HepG2 (cell line): Measurements from ENCODE around the gene ANKRD44.

Source experiments
- EZH2 ChIP-seq: conservative IDR thresholded peaks from 2 replicates; pipeline ENCODE4 v1.6.1; 2012; ENCODE audit warnings: mild to moderate bottlenecking, low read depth, low read length, moderate library complexity
- MAFF ChIP-seq: IDR thresholded peaks from 2 replicates; pipeline ENCODE4 v1.6.1; 2011; ENCODE audit warnings: low read depth, low read length, improper control_type of control experiment
- MAX ChIP-seq: IDR thresholded peaks from 2 replicates; pipeline ENCODE4 v1.6.1; 2012; ENCODE audit warnings: inconsistent platforms
- PCBP1 ChIP-seq: fragments of 200-400 bp; formaldehyde crosslinking; IDR thresholded peaks from 2 replicates; pipeline ENCODE4 v1.6.1; 2017; ENCODE audit warnings: mild to moderate bottlenecking, low read depth, low read length, borderline replicate concordance
- PREB ChIP-seq: sonication (generic); formaldehyde crosslinking; IDR thresholded peaks from 2 replicates; pipeline ENCODE4 v1.4.0; 2020; ENCODE audit warnings: missing genetic modification reagents
- REST ChIP-seq, 2 experiments: IDR thresholded peaks; 2 replicates each; pipeline ENCODE4 v1.6.1; 2011 to 2012; ENCODE audit warnings: low read length in 2 of 2, borderline replicate concordance in 1 of 2, low read depth in 1 of 2, mild to moderate bottlenecking in 1 of 2, moderate library complexity in 1 of 2
- ZNF652 ChIP-seq: IDR thresholded peaks from 2 replicates; pipeline ENCODE4 v1.6.1; 2016; ENCODE audit warnings: low read depth, borderline replicate concordance
- TF ChIP-seq, protein P1 (sequence below): sonication (generic); formaldehyde crosslinking; IDR thresholded peaks from 2 replicates; pipeline ENCODE4 v1.5.0; 2020; ENCODE audit warnings: mild to moderate bottlenecking, missing genetic modification reagents, moderate library complexity

DNA sequence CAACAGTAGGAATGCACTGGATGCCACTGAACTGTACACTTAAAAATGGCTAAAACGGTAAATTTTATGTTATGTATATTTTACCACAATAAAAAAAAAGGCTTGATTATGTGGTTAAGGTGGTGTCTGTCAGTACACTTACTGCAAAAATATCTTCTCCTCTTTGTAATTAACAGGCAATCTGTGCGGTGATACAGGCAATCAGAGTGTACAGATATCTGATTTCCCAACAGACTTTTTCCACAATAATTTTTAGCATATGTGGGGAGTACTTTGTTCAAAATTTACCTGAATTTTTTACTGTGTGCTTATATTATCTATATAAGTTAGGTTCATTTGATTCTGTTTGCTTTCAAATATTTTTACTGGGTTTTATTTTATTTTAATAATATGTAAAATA is 209.1 kb downstream of the ANKRD44 start:
- TF ChIP-seq ZNF652 (CRISPR knock-in tag) (no peak), PREB (CRISPR knock-in tag) (no peak), PCBP1 (no peak), REST (IDR thresholded peaks at IDR 0.05; ENCODE audit: borderline replicate concordance in 1 of 2, low read depth in 1 of 2, low read length in 2 of 2) (no peak), MAX (no peak), MAFF (no peak), EZH2 (no peak)
- TF ChIP-seq, protein P1, sequence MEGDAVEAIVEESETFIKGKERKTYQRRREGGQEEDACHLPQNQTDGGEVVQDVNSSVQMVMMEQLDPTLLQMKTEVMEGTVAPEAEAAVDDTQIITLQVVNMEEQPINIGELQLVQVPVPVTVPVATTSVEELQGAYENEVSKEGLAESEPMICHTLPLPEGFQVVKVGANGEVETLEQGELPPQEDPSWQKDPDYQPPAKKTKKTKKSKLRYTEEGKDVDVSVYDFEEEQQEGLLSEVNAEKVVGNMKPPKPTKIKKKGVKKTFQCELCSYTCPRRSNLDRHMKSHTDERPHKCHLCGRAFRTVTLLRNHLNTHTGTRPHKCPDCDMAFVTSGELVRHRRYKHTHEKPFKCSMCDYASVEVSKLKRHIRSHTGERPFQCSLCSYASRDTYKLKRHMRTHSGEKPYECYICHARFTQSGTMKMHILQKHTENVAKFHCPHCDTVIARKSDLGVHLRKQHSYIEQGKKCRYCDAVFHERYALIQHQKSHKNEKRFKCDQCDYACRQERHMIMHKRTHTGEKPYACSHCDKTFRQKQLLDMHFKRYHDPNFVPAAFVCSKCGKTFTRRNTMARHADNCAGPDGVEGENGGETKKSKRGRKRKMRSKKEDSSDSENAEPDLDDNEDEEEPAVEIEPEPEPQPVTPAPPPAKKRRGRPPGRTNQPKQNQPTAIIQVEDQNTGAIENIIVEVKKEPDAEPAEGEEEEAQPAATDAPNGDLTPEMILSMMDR (CRISPR knock-in tag) = no peak
